K562 (cell line): Measurements from ENCODE around the gene GMDS. TPM values are rescaled to one million over a fixed set of nuclear protein-coding genes. Genes with fewer than 3 reads are reported as not detected.

ENCODE experiments used
- ATAC-seq: fragments of 200-7000 bp; cut with Tn5 transposase; 3 replicates; pipeline ENCODE4 v1.9.1; 2020; ENCODE audit warnings: moderate library complexity
- BruUV-seq: library from RNA; stranded (reverse); fragments of 400-500 nt; replicated peaks from 2 replicates; lab custom pipeline; 2021; lab: Mats Ljungman, UMichigan
- CTCF ChIA-PET: fragments of 300-600 bp; formaldehyde crosslinking; extraction: SDS; loops from one replicate; lab custom pipeline; 2021; ENCODE audit warnings: low intra/inter-chr PET ratio; lab: Yijun Ruan, JAX
- POLR2A ChIA-PET: fragments of 300-600, 350-650 bp; sonication (Branson Sonifier 250); formaldehyde crosslinking; extraction: SDS; loops from one replicate; lab custom pipeline; 2021; ENCODE audit warnings: antibody characterized with exemption, inconsistent platforms; lab: Yijun Ruan, JAX
- DNase-seq, 4 experiments: peaks; one replicate each; pipeline versions ENCODE4 v3.0.0 to v3.0.0-alpha.2; 2011 to 2018; ENCODE audit warnings: low spot score in 3 of 4, mixed read lengths in 3 of 4; ENCODE audit errors: extremely low read depth in 1 of 4
- FAIRE-seq: peaks from 2 replicates; lab custom pipeline; 2011; peaks lifted over from hg19 to GRCh38; lab: Jason Lieb, UNC
- H2AFZ ChIP-seq: 2 replicates; pipeline ENCODE4 v1.6.0; 2011; ENCODE audit warnings: low read depth, low read length, control low read depth, inconsistent platforms
- H3K27ac ChIP-seq: fragments of 200-600 bp; 3 replicates; pipeline ENCODE4 v1.8.0; 2011; ENCODE audit warnings: low read depth, mild to moderate bottlenecking, control low read depth, inconsistent platforms, low read length, moderate library complexity, mixed read lengths; ENCODE audit errors: extremely low read depth
- H3K27me3 ChIP-seq, 2 experiments: fragments of 300-600 bp in 1 of 2; 2 replicates in 1 of 2; 3 replicates in 1 of 2; pipeline versions ENCODE4 v1.6.0 to v1.8.0; 2011; ENCODE audit warnings: inconsistent platforms in 2 of 2, low read length in 2 of 2, mild to moderate bottlenecking in 1 of 2, mixed read lengths in 1 of 2, moderate library complexity in 1 of 2; ENCODE audit not compliant: control insufficient read depth in 2 of 2, insufficient read depth in 2 of 2
- H3K36me3 ChIP-seq: fragments of 300-600 bp; 3 replicates; pipeline ENCODE4 v1.8.0; 2011; ENCODE audit warnings: mild to moderate bottlenecking, low read length, inconsistent platforms; ENCODE audit not compliant: control insufficient read depth, insufficient read depth
- H3K4me1 ChIP-seq, 2 experiments: fragments of 200-600 bp in 1 of 2; replicated peaks in 1 of 2; 2 replicates in 1 of 2; 3 replicates in 1 of 2; pipeline versions ENCODE4 v1.5.1 to v1.8.0; 2011; ENCODE audit warnings: inconsistent platforms in 2 of 2, low read length in 2 of 2, mild to moderate bottlenecking in 1 of 2, mixed read lengths in 1 of 2, moderate library complexity in 1 of 2; ENCODE audit not compliant: control insufficient read depth in 2 of 2, insufficient read depth in 2 of 2
- H3K4me2 ChIP-seq: 2 replicates; pipeline ENCODE4 v1.6.1; 2011; ENCODE audit warnings: low read length, control low read depth, inconsistent platforms, mixed read lengths; ENCODE audit not compliant: insufficient read depth
- H3K4me3 ChIP-seq: fragments of 200-600 bp; sonication (generic), shearing (Covaris generic); 2 replicates; pipeline ENCODE4 v1.5.1; 2016; ENCODE audit warnings: control low read depth, inconsistent platforms
- H3K79me2 ChIP-seq: fragments of 200-600 bp; 3 replicates; pipeline ENCODE4 v1.8.0; 2011; ENCODE audit warnings: low read length, inconsistent platforms; ENCODE audit not compliant: control insufficient read depth, insufficient read depth
- H3K9ac ChIP-seq, 2 experiments: 2 replicates each; pipeline versions ENCODE4 v1.6.0 to v1.6.1; 2011; ENCODE audit warnings: low read depth in 2 of 2, low read length in 2 of 2, control low read depth in 1 of 2, inconsistent platforms in 1 of 2, mild to moderate bottlenecking in 1 of 2, mixed read lengths in 1 of 2; ENCODE audit not compliant: insufficient read depth in 1 of 2
- H3K9me1 ChIP-seq: one replicate; pipeline ENCODE4 v1.6.0; 2011; ENCODE audit warnings: inconsistent platforms, mild to moderate bottlenecking, low read length, moderate library complexity; ENCODE audit not compliant: control insufficient read depth, insufficient read depth
- H3K9me3 ChIP-seq: replicated peaks from 2 replicates; pipeline ENCODE4 v1.5.1; 2011; ENCODE audit warnings: low read depth, low read length, inconsistent platforms; ENCODE audit not compliant: control insufficient read depth, insufficient read depth
- H4K20me1 ChIP-seq: replicated peaks from 2 replicates; pipeline ENCODE4 v1.6.1; 2011; ENCODE audit warnings: low read length, inconsistent platforms, mixed read lengths; ENCODE audit not compliant: control insufficient read depth, insufficient read depth
- ARHGAP35 ChIP-seq: fragments of 450-650 bp; IDR thresholded peaks from 2 replicates; pipeline ENCODE4 v1.6.1; 2018; ENCODE audit not compliant: partially characterized antibody
- DACH1 ChIP-seq: fragments of 450-650 bp; IDR thresholded peaks from 2 replicates; pipeline ENCODE4 v1.6.1; 2018; ENCODE audit not compliant: partially characterized antibody
- HMG20A ChIP-seq: fragments of 450-650 bp; formaldehyde crosslinking; conservative IDR thresholded peaks from 2 replicates; pipeline ENCODE4 v1.4.0; 2020; ENCODE audit warnings: mild to moderate bottlenecking, mixed read lengths
- IRF1 ChIP-seq: sonication (generic); formaldehyde crosslinking; IDR thresholded peaks from 2 replicates; pipeline ENCODE4 v1.8.0; 2022; ENCODE audit warnings: missing genetic modification reagents, mild to moderate bottlenecking, borderline replicate concordance
- MAFK ChIP-seq: IDR thresholded peaks from 2 replicates; pipeline ENCODE4 v1.6.1; 2011; ENCODE audit warnings: low read length, improper control_type of control experiment
- MCM3 ChIP-seq: fragments of 450-650 bp; IDR thresholded peaks from 2 replicates; pipeline ENCODE4 v1.6.1; 2016
- NCOR1 ChIP-seq: fragments of 450-650 bp; IDR thresholded peaks from 2 replicates; pipeline ENCODE4 v1.6.1; 2016; ENCODE audit warnings: mild to moderate bottlenecking, moderate library complexity
- SRSF7 ChIP-seq: fragments of 200-400 bp; formaldehyde crosslinking; optimal IDR thresholded peaks from 2 replicates; pipeline ENCODE3; 2017; ENCODE audit warnings: mild to moderate bottlenecking, low read depth, low read length
- THRB ChIP-seq: fragments of 450-650 bp; formaldehyde crosslinking; conservative IDR thresholded peaks from 2 replicates; pipeline ENCODE4 v1.4.0; 2022; ENCODE audit warnings: mild to moderate bottlenecking, missing genetic modification characterization
- ZNF134 ChIP-seq: fragments of 250-450 bp; sonication (Bioruptor Pico); conservative IDR thresholded peaks from 2 replicates; pipeline ENCODE4 v1.4.0; 2020
- ZNF436 ChIP-seq: fragments of 250-450, 450-650 bp; sonication (Bioruptor Pico); formaldehyde crosslinking; IDR thresholded peaks from 2 replicates; pipeline ENCODE4 v1.7.0; 2020; ENCODE audit warnings: mild to moderate bottlenecking
- ZNF512 ChIP-seq: IDR thresholded peaks from 2 replicates; pipeline ENCODE4 v1.6.1; 2016; ENCODE audit warnings: missing genetic modification characterization, missing compliant biosample characterization
- WGBS: fragments of 100-300 bp; shearing (Covaris generic); methylation state at CpG from one replicate; pipeline ENCODE4 v1.1.6; 2016; ENCODE audit warnings: low coverage, mixed read lengths; ENCODE audit not compliant: insufficient coverage; ENCODE audit errors: missing lambda C conversion rate; 5-methylcytosine and 5-hydroxymethylcytosine counted together
- in situ Hi-C: fragments of 300-500 bp; cut with MboI; formaldehyde crosslinking; loops from 4 replicates; pipeline ENCODE4 v1.15.0; 2018; ENCODE audit warnings: inconsistent platforms, mixed read lengths
- intact Hi-C: fragments of 100-400 bp; cut with micrococcal nuclease; formaldehyde crosslinking; loops from 2 replicates; pipeline ENCODE4 v1.14.2; 2022
- polyA plus RNA-seq, 8 experiments: library from polyadenylated mRNA; depleted of rRNA in 4 of 8; stranded (reverse) in 5 of 8; unstranded in 3 of 8; fragments of >200 nt; fragmentation: Nextera tagmentation in 2 of 8; fragmentation: Illumina TruSeq in 1 of 8; extraction: Ambion mirVana in 2 of 8; extraction: Trizol in 1 of 8; gene quantifications; 2 replicates each; pipeline versions ENCODE4 v1.2.1 to v1.2.3, GENCODE V29; 2011 to 2014; ENCODE audit warnings: inconsistent platforms in 1 of 8, missing spikeins in 1 of 8
- total RNA-seq, 7 experiments: library from RNA; depleted of rRNA in 6 of 7; stranded (reverse); fragments of >200 nt in 6 of 7; fragmentation: Illumina TruSeq in 2 of 7; extraction: Trizol in 2 of 7; gene quantifications; 2 replicates each; pipeline versions ENCODE4 v1.2.1 to v1.2.3, GENCODE V29; 2011 to 2021; ENCODE audit warnings: low replicate concordance in 1 of 7

Gene GMDS
- total and polyA plus RNA-seq, 9 of the 15 experiments (the other 6 are each of a cell fraction or from before 2014, with no cell fraction given): 0.48 to 31.8 (median 13.4) TPM

GRCh38 chr6:1586861-1587450, 658.4 kb downstream of the GMDS start:
- H3K79me2 ChIP-seq: no peaks in the 10 kb centered on the region
- H3K4me2 ChIP-seq: no peak overlapping the region
- H3K4me1 ChIP-seq: no peaks in the 10 kb centered on the region
- H2AFZ ChIP-seq: no peak overlapping the region
- FAIRE-seq (peak; percentile 29), ATAC-seq (no peak), DNase-seq (no peak)
- H3K27me3 ChIP-seq: peaks cover 34 to 61% of the 10 kb centered on the region in 2 experiments
- no TSS peak for BruUV-seq
- no peaks in the 10 kb centered on the region for H4K20me1 ChIP-seq
- no peak overlapping the region for H3K9ac ChIP-seq
- 0% methylated on average over 5 of the region's 5 CpGs for WGBS
- ChIA-PET CTCF (no interaction called here), POLR2A (interaction anchor here (0.6 kb wide), 1 partner anchor 13 kb away, joined by 3 read pairs; no protein-coding TSS in a partner anchor)
- H3K4me3 ChIP-seq: no peak overlapping the region
- H3K27ac ChIP-seq: no peak overlapping the region
- in situ Hi-C loops (no loop called here), intact Hi-C loops (no loop called here)
- H3K36me3 ChIP-seq: no peaks in the 10 kb centered on the region
- TF ChIP-seq ZNF436 (CRISPR knock-in tag) (no peak), MAFK (no peak), ARHGAP35 (peak; percentile 21), THRB (0 out of 2 replicates have a peak, but pooled peaks have one; percentile 16), DACH1 (no peak), ZNF512 (tag) (no peak), IRF1 (no peak), NCOR1 (no peak), MCM3 (peak; percentile 37; the same call in 1 of the 2 replicates), ZNF134 (CRISPR knock-in tag) (no peak), SRSF7 (no peak), HMG20A (CRISPR knock-in tag) (no peak)
- no peaks in the 10 kb centered on the region for H3K9me1 ChIP-seq
- H3K9me3 ChIP-seq: no peaks in the 10 kb centered on the region
